HUES48 (cell line): ENCODE data around the gene PPIL1.
"Not testable (repeated sequence)": the region's sequence is repeated elsewhere in the genome, so short reads cannot be mapped to it uniquely, and the experiment has no call there.

Experiments used
- H3K27ac ChIP-seq: one replicate; pipeline ENCODE4 v1.7.0; 2013; ENCODE audit warnings: low read depth, low read length, inconsistent platforms
- H3K27me3 ChIP-seq: 2 replicates; pipeline ENCODE4 v1.6.1; 2013; ENCODE audit warnings: mild to moderate bottlenecking, low read length; ENCODE audit not compliant: control insufficient read depth, insufficient read depth
- H3K36me3 ChIP-seq: 2 replicates; pipeline ENCODE4 v1.6.1; 2013; ENCODE audit warnings: low read length; ENCODE audit not compliant: control insufficient read depth, insufficient read depth
- H3K4me1 ChIP-seq: 2 replicates; pipeline ENCODE4 v1.6.1; 2013; ENCODE audit warnings: mild to moderate bottlenecking, low read length; ENCODE audit not compliant: control insufficient read depth, insufficient read depth
- H3K4me3 ChIP-seq: 2 replicates; pipeline ENCODE4 v1.5.1; 2013; ENCODE audit warnings: mild to moderate bottlenecking, low read depth, low read length
- H3K9ac ChIP-seq: 2 replicates; pipeline ENCODE4 v1.6.1; 2013; ENCODE audit warnings: mild to moderate bottlenecking, low read depth, low read length, moderate library complexity
- H3K9me3 ChIP-seq: 2 replicates; pipeline ENCODE4 v1.6.1; 2013; ENCODE audit warnings: low read length; ENCODE audit not compliant: control insufficient read depth, insufficient read depth

The PPIL1 gene

DNA sequence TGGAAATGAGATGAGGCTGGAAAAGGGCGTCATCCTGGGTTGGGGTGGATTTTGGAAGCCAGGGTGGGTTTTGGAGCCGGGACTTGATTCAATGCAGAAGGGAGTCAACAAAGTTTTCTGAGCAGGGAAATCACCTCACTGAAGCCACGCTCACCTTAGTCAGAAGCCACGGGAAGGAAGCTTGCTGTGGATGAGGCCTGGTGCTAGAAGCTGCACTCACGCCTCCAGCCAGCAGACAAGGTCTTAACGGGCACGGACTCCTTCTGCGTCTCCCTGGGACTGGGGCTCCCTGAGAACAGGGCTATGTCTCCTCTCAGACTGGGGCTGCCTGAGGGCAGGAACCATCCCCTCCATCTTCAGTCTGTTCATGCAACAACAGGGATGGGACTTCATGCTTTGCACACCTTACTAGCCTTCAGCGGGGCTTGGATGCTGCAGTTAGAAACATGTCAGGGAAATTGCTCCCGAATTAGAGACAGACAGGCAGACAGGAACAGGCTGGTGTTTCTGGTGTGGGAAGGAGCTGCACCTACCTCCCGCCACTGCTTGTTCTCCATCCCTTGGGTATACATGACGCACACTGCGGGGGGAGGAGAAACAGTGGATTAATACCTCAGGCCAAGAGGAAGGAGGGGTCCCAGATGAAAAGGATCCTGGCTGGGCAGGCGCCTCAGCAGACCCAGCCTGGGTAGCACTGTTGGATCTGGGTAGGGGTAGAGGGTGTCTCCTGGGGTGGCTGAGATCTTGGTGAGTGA lies 52.8 kb downstream of the PPIL1 start:
- no peak overlapping the region for H3K4me3 ChIP-seq
- H3K9me3 ChIP-seq = no peaks in the 10 kb centered on the region
- no peak overlapping the region for H3K9ac ChIP-seq
- H3K27ac ChIP-seq = no peak overlapping the region
- no peaks in the 10 kb centered on the region for H3K36me3 ChIP-seq
- H3K4me1 ChIP-seq = no peaks in the 10 kb centered on the region
- H3K27me3 ChIP-seq = no peaks in the 10 kb centered on the region

DNA sequence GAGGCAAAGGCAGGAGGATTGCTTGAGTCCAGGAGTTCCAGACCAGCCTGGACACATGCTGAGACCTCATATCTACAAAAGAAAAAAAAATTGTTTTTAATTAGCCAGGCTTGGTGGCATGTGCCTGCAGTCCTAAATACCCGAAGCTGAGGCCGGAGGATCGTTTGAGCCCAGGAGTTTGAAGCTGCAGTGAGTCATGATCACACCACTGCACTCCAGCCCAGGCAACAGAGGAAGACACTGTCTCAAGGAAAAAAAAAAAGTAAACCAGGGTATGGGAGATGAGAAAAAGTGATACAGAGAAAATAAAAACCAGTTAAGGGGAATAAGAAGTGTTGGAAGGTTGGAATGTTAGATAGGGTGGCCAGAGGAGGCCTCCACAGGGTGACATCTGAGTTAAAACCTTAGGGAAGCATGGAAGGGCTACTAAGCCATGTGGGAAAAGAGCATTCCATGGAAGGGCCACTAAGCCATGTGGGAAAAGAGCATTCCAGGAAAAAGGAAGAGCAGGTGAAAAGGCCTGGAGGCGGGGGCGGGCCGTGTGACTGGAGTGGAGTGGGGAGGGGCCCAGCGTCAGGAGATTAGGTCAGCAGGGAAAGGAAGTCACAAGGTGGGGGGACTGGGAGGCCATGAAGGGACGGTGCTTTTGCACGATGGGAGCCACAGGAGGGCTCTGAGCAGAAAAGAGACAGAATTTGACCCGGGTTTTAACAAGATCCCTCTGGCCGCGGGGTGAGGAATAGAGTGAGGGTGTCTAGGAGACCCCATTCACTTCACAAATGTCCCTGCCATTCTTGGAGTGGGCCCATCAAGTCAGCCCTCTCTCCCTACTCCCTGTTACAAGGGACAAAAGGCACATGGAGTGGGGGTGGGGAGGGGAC lies 53.7 kb downstream of the PPIL1 start:
- H3K9me3 ChIP-seq = no peaks in the 10 kb centered on the region
- no peaks in the 10 kb centered on the region for H3K36me3 ChIP-seq
- no peak overlapping the region for H3K4me3 ChIP-seq
- H3K27me3 ChIP-seq = no peaks in the 10 kb centered on the region
- peak overlapping the region; percentile 49 for H3K27ac ChIP-seq
- no peaks in the 10 kb centered on the region for H3K4me1 ChIP-seq
- H3K9ac ChIP-seq = no peak overlapping the region

DNA sequence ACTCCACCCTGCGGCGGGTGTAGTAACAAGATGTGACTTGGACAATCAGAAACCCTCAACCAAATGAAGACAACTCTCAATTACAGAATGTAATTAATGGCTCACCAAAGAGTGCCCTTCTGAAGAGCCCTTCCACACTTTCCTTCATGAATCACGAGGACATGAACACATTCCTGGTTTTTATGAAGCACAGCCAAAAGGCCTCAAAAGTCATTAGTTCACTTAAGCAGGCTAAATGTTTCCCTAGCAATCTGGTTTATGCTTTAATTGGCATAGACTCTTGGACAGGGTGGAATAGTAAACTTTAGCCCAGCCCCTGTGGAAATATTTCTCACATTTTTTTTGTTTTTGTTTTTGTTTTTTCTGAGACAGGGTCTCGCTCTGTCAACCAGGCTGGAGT lies 55.8 kb downstream of the PPIL1 start:
- H3K4me3 ChIP-seq = no peak overlapping the region
- no peak overlapping the region for H3K27ac ChIP-seq
- no peaks in the 10 kb centered on the region for H3K36me3 ChIP-seq
- no peaks in the 10 kb centered on the region for H3K4me1 ChIP-seq
- H3K9me3 ChIP-seq = no peaks in the 10 kb centered on the region
- H3K9ac ChIP-seq = no peak overlapping the region
- H3K27me3 ChIP-seq = no peaks in the 10 kb centered on the region

DNA sequence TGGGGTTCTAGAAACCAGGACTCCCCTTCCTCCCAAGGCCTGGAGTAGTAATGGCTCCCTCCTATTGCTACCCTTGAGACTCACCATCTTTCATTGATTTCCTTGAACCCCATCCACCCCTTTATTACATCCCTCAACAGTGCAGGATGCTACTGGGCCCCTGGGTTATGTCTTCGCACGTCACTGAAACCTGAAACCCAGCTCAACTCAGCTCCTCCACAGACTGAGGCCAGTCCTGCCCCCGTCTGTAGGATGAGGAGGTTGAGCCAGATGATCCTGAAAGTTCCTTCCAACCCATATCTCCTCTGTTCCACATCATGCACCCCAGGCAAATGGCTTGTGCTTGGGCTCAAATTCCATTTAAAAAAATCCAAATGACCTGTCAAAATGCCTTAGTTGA lies 56.8 kb downstream of the PPIL1 start:
- no peak overlapping the region for H3K4me3 ChIP-seq
- H3K27ac ChIP-seq = no peak overlapping the region
- H3K4me1 ChIP-seq = no peaks in the 10 kb centered on the region
- H3K9ac ChIP-seq = no peak overlapping the region
- no peaks in the 10 kb centered on the region for H3K36me3 ChIP-seq
- no peaks in the 10 kb centered on the region for H3K9me3 ChIP-seq
- H3K27me3 ChIP-seq = no peaks in the 10 kb centered on the region

DNA sequence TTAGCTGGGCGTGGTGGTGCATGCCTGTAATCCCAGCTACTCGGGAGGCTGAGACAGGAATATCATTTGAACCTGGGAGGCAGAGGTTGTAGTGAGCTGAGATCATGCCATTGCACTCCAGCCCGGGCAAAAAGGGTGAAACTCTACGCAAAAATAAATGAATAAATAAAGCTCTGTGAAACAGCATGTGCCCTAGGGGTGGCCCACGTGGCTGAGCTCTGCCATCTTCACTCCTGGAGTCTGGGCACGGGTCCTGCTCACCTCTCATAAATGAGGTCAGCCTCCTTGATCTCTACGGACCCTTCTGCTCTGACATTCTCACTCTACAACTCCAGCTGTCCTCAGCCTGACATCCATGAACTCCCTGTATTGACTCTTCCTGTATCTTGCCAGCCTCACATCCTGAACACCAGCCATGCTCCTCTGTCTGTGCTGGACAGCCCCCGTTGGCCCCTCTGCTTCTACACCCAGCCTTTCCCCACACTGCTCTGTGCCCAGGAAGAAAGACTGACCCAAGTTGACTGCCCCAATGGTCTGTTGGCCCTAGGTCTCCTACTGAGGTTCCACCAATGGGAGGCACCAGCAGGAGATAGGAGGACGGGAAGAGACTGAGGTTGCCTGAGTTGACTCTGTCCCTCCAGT lies 57.3 kb downstream of the PPIL1 start:
- Histone ChIP-seq H3K9me3 (no peaks in the 10 kb centered on the region), H3K4me1 (no peaks in the 10 kb centered on the region), H3K27ac (no peak overlapping the region), H3K9ac (no peak overlapping the region), H3K36me3 (no peaks in the 10 kb centered on the region), H3K27me3 (no peaks in the 10 kb centered on the region), H3K4me3 (no peak overlapping the region)

DNA sequence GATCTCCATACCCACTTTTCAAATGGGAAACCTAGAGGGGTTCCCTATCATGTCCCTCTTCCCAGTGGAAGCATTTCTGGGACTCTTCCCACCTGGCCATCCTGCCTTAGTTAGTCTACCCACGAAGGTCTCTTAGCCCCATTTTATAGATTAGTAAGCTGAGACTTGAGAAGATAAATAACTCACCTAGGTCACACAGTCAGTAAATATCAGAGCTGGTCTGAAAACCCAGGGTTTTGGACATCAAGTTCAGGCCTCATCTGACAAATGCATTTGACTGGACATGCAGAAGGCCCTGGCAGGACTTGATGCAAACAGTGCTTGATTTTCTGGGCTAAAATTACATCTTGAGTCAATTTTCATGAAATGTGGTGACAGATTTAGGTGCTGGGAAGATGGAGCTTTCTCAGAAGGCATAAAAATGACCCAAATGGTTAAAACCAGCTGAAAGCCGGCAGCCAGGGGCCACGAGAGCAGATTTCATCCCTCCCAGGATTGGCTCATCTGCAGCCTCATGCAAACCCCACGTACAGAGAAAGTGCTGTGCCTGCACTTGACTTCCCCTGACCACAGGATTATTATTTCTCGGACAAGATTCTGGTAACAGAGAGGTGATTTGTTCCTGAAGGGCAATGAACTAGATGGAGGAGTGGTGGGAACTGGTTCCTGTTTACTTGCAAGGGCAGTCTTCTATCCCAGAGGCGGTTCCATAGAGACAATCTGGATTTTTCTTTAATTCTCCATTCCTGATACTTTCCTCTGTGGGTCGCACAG lies 58.5 kb downstream of the PPIL1 start:
- Histone ChIP-seq H3K9me3 (no peaks in the 10 kb centered on the region), H3K4me3 (no peak overlapping the region), H3K27me3 (no peaks in the 10 kb centered on the region), H3K27ac (no peak overlapping the region), H3K4me1 (no peaks in the 10 kb centered on the region), H3K36me3 (no peaks in the 10 kb centered on the region), H3K9ac (no peak overlapping the region)

DNA sequence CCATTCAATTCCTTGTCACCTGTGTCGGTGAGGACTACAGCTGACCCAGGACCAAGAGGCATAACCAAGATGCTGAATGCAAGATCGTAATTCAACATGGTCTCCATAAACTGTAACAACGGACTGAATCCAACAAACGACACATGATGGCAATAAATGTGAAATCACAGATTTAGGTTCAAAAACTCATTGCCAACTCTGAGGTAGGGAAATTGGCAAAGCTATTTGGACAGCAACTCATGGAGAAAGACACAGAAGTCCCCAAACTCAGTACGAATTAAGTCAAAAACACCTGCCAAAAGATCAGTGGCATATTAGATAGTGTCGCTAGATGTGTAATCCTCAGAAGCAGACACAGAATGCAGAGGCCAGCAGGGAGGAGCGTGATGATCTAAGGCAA lies 60.4 kb downstream of the PPIL1 start:
- H3K27ac ChIP-seq = no peak overlapping the region
- no peak overlapping the region for H3K9ac ChIP-seq
- no peaks in the 10 kb centered on the region for H3K9me3 ChIP-seq
- no peaks in the 10 kb centered on the region for H3K27me3 ChIP-seq
- no peaks in the 10 kb centered on the region for H3K36me3 ChIP-seq
- H3K4me1 ChIP-seq = no peaks in the 10 kb centered on the region
- no peak overlapping the region for H3K4me3 ChIP-seq

DNA sequence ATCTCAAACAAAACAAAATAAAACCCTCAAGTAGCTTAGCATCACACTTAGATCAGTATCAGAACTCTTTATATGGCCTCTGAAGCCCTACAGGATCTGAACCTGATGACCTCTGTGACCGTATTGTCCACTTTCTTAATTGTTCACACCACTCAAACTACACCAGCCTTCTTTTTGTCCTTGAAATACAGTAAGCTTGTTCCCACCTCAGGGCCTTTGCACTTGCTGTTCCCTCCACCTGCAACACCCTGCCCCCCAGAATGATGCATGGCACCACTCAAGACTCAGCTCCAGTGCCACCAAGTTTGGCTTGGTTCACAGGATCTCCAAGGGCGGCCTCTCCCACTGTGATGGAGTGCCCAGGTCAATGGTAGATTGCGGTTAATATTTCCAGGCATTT lies 61.1 kb downstream of the PPIL1 start:
- H3K36me3 ChIP-seq = no peaks in the 10 kb centered on the region
- H3K4me1 ChIP-seq = no peaks in the 10 kb centered on the region
- no peak overlapping the region for H3K9ac ChIP-seq
- no peak overlapping the region for H3K27ac ChIP-seq
- H3K27me3 ChIP-seq = no peaks in the 10 kb centered on the region
- H3K9me3 ChIP-seq = no peaks in the 10 kb centered on the region
- no peak overlapping the region for H3K4me3 ChIP-seq

DNA sequence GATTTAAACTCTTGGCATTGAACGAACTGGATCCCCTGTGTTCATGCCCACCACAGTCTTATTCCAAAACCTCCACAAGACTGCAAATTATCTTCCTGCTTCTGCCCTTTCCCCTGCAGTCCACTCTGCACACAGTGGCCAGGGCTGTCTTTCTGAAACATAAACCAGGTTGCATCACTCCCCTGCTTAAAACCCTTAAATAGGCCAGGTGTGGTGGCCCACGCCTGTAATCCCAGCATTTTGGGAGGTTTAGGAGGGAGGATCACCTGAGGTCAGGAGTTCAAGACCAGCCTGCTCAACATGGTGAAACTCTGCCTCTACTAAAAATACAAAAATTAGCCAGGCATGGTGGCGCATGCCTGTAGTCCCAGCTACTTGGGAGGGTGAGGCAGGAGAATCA lies 61.6 kb downstream of the PPIL1 start:
- H3K4me1 ChIP-seq, H3K27ac ChIP-seq, H3K4me3 ChIP-seq: not testable (repeated sequence)

DNA sequence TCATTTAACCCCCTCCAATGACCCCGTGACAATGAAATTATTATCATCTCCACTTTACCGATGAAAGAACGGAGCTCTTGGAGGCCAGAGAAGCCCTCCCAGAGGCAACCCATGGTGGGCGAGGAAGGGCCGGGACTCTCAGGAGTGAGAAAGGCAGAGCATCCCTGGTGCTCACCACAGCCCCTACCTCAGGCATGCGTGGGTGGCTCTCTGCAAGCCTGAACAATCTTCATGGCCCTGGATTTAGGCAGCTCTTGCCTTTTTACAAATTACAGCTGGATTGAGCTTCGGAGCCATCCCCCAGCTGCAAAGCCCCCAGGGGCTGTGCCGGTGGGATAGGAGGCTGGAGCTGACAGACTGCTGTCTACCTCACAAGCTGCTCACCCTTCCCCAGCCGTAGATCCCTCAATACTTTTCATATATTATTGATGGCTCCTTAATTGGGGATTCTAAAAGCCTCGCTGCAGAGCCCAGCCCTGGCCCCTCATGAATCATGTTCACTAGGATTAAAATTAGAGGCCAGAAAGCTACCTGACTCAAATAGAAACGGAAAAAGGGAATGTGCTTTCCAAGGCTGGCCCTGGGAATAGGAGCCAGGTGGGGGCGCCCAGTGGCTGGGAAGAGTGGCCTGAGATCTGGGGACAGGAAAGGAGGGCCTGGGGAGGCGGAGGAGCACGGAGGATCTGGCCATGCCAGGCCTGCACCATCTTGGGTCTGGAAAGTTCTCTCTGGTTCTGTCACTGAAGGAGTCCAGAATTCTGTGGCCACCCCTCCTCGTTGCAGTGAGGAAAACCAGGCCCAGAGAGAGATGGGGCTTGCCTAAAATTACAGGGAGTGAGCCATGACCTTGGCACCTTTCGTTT lies 64.4 kb downstream of the PPIL1 start:
- Histone ChIP-seq H3K36me3 (no peaks in the 10 kb centered on the region), H3K4me3 (no peak overlapping the region), H3K9me3 (no peaks in the 10 kb centered on the region), H3K4me1 (peaks cover 7% of the 10 kb centered on the region; the same call in 1 of the 2 replicates), H3K27me3 (peaks cover 6% of the 10 kb centered on the region; the same call in 1 of the 2 replicates), H3K9ac (no peak overlapping the region), H3K27ac (no peak overlapping the region)

More for the DNA sequence above, 61.6 kb downstream of the PPIL1 start:
- not testable (repeated sequence) for H3K27me3 ChIP-seq, H3K36me3 ChIP-seq, H3K9ac ChIP-seq, H3K9me3 ChIP-seq
